COLO829 (cell line): ENCODE results near the gene MCF2L.

ENCODE experiments used
- DNase-seq: peaks from one replicate; pipeline ENCODE4 v3.0.0; 2012; ENCODE audit warnings: low spot score

Gene MCF2L

DNA sequence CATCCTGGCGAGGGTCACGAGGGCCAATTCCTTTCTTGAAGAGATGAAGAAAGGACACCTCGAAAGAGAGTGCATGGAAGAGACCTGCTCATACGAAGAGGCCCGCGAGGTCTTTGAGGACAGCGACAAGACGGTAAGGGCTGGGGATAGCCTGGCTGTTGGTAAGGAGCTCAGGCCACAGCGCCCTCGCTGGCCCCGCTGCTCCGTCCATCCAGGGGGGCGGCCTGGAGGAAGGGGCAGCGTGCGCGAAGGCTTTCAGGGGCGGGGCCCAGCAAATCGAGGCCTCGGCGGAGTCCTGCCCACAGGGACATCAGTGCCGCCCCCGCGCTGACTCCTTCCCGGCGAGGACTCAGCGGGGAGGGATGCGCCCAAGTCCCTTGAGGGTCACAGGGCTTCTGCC lies 160.5 kb downstream of the MCF2L start:
- no peak for DNase-seq

DNA sequence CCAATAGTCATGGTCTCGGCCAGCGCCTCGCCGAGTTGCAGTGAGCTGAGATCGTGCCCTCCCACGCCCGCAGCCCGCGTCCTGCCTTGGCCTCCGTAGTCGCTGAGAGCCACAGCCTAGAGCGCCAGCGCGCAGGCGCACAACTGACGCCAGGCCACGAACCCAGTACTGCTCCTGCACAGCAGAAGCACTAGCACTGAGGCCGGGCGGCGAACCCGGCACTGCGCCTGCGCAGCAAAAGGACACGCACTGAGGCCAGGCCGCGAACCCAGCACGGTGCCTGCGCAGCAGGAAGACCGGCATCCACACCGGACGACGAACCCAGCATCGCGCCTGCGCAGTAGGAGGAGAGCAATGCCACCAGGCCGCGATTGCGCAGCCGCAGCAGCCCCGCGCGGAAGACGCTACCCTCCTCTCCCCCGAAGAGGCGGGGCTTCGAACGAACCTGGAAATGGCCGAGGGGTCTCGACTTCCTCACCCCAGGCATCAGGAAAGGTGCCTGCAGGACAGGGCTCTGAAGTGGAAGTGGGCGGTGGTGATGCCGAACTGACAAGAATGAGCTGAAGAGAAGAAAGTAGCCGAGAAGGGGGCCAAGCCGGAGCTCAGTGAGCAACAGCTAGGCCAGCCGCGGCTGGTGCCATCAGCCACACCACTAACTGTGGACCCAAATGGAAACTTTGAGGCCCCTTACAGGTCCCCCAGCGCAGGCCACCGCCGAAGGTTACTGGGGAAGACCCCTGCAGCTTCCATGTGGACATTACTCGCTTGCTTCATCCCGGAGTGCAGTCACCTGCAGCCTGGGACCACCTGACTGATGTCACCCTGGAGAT lies 161.1 kb downstream of the MCF2L start:
- DNase-seq = no peak

DNA sequence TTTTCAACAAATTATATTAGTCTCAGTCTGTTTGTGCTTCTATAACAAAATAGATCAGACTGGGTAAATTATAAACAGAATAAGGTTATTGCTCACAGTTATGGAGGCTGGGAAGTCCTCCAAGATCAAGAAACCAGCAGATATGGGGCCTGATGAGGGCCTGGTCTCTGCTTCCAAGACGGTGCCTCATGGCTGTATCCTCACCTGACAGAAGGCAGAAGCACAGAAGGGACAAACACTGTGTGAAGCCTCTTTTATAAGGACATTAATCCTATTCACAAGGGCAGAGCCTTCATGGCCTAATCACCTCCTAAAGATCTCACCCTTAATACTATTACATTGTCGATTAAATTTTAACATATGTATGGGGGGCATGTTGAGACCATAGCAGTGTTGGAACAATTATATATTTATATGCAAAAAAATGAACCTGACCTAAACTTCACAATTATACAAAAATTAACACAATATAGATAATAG lies 166.3 kb downstream of the MCF2L start:
- DNase-seq = no peak

DNA sequence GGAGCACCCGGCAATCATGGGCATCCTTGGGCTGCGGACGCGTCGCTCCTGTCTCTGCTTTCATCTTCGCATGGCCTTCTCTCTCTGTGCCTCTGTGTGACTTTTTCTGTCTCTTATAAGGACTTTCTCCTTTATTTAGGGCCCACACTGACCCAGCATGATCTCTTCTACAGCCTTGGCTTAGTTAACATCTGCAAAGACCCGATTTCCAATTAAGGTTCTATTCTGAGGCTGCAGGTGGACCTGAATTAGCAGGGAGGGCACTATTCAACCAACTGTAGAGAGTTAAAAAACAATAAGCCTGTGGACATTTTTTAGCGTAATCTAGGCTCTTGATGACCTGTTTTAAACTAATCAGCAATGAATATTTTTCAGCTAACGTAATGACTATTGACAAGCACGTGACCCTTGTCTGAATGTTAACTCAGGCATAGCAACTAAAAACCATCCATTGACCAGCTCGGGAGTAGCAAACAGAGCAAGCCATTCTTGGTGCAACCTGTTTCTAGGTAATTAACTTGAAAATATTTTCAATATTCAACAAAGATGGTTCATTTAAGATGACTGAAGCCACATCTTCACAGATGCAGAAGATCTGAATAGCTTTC lies 168.8 kb downstream of the MCF2L start:
- DNase-seq = no peak

DNA sequence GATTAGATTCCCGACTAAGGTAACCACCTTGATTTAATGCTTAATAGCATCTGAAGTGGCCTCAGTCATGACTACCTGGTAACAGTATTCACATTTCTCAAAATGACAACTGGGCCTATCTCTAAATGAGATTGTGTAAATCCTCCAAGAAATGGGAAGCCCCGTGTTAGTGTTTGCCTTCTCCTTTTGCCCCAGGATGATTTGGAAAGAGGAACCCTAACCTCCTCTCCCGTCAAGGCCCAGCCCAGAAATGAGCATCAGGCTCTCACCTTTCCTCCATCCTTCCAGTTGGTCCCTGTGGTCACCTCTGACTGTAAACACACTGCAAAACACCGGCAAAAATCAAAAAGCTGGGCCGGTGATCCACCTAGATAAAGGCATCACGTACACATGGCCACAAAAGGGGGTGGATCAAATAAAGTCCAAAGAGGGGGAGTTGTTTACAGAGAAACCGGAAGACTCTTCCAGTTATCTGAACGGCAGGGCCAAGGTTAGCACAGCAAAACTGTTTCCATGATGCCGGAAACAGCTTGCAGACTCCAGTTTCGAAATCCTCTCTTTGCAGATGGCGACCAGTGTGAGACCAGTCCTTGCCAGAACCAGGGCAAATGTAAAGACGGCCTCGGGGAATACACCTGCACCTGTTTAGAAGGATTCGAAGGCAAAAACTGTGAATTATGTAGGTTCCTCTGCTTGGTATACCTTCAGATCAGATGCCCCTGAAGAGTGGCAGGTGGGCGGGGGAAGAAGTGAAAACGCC lies 170.0 kb downstream of the MCF2L start:
- DNase-seq = no peak

DNA sequence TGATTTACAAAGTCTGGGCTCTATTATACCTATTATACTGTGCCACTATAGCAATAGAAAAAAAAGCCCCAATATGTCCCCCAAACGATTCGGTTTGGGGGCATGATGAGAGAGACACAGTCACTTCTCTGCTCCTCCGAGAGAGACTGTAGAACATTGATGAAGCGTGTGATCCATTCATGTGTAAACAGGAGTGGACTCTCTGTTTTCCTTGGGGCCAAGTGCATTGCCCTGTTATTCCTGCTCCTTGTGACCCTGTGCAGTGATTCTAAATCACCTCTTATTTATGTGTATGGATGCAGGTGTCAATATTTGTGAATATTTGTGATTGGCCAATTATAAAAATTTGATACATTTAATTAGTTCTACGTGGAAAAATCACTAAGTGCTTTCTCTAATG lies 170.6 kb downstream of the MCF2L start:
- DNase-seq = no peak

DNA sequence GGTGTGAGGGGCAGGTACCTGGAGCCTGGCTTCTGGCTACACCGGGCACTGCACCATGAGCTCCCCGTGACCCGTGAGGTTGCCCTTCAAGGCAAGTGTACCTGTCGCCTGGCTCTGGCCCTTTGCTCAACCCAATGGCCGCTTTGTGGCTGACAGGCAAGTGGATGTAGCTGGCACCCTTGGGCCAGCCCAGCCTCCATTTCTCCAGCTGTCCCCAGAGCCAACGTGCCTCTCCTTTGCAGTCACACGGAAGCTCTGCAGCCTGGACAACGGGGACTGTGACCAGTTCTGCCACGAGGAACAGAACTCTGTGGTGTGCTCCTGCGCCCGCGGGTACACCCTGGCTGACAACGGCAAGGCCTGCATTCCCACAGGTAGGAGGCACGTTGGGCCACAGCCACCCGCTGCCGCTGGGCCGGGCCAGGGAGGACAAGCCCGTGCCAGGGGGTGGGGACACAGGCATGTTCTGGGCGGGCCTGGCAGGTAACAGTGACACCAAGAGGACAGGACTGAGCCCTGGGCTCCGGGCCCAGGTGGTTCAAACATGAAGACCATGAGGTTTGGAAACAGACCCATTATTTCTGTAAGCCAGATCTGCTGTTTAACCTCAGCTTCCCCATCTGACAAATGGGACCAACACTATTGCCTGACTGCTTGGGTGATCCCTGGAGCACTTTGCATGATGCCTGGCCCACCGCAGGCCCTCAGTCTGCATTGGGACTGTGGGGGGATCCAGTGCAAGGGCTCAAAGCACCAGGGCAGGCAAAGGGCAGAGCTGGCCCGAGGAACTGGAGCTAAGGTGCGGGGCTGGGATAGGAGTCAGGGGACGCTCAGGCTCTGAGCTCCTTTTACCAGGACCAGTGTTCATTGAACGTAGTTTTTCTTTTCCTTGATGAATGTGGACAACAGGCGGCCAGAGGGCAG lies 171.9 kb downstream of the MCF2L start:
- no peak for DNase-seq

DNA sequence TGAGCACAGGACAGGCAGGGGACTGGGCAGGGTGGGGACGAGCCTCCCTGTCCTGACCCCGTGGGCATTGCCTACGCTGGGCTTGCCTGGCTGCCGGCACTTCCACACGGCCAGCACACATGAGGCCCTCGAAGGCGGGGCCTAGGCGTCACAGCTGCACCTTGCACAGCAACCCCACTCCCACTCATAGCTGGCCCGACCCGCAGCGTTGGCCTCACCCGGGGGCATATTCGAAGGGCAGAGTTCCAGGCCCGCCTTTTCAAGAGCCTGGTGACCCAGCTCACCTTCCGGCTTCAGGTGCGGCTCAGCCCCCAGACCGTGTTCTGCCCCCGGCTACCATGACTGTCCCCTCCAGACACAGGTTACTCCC lies 172.6 kb downstream of the MCF2L start:
- no peak for DNase-seq

DNA sequence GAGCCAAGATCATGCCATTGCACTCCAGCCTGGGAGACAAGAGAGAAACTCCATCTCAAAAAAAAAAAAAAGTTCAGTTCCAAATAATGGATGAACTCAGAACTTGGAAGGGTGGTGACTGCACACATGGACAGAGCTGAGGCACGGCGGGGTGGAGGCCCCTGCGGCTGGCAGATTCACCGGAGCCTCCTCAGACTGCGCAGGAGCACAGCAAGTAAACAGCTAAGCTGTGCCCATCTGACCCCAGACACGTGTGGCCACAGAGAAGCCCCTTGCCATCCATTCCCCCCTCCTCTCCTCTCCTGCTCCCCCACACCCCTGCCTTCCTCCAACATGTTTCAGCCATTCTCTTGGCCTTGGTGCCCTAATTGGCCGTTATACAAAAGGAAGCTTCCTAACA lies 173.9 kb downstream of the MCF2L start:
- no peak for DNase-seq

DNA sequence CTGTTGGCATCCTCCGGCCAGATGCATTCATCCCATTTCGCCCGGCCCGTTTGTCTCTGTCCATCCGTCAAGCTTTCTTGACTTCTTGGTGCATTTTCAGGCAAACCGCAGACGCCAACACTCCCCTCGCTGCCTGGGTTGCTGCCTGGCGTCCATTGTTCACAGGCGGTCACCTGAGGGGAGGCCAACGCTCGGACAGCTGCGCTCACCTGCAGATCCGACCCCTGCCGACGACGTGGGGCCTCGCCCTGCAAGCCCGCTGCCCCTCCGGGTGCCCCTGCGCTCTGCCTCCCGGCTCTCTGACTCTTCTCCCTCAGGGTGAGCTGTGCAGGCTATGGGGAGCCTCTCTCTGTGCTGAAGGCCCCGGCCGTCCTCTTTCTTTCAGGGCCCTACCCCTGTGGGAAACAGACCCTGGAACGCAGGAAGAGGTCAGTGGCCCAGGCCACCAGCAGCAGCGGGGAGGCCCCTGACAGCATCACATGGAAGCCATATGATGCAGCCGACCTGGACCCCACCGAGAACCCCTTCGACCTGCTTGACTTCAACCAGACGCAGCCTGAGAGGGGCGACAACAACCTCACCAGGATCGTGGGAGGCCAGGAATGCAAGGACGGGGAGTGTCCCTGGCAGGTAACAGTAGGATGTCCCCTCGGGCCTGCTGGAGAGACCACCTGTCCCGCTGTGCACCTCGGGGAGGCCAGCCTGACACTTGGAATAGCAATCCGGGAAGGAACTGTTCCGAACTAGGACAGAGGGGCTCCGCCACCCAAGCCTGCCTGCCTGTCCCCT lies 174.6 kb downstream of the MCF2L start:
- no peak for DNase-seq

DNA sequence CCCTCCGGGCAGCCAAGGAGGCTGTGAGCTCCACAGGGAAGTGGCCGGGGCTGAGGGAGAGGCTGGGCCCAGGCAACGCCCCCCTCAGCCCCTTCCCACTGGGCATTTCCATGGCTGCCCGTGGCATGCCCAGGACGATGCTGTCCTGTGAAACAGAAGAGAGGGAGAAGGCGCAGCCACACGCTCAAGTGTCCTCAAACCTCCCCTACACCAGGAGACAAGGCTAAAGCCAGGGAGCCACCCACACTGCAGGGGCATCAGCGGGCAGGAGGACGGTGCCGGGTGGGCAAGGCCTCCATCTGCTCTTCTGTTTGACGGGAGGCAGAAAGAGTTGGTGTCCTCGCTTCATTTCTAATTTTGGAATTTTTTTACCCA lies 175.2 kb downstream of the MCF2L start:
- DNase-seq = no peak

DNA sequence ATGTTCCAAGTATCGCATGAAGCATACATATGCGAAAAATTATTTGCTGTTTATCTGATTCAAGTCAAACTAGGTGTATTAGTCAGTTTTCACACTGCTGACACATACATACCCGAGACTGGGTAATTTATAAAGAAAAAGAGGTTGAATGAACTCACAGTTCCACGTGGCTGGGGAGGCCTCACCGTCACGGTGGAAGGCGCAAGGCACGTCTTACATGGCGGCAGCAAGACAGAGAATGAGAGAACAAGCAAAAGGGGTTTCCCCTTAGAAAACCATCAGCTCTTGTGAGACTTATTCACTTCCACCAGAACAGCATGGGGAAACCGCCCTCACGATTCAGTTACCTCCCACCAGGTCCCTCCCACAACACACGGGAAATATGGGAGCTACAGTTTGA lies 176.5 kb downstream of the MCF2L start:
- no peak for DNase-seq

DNA sequence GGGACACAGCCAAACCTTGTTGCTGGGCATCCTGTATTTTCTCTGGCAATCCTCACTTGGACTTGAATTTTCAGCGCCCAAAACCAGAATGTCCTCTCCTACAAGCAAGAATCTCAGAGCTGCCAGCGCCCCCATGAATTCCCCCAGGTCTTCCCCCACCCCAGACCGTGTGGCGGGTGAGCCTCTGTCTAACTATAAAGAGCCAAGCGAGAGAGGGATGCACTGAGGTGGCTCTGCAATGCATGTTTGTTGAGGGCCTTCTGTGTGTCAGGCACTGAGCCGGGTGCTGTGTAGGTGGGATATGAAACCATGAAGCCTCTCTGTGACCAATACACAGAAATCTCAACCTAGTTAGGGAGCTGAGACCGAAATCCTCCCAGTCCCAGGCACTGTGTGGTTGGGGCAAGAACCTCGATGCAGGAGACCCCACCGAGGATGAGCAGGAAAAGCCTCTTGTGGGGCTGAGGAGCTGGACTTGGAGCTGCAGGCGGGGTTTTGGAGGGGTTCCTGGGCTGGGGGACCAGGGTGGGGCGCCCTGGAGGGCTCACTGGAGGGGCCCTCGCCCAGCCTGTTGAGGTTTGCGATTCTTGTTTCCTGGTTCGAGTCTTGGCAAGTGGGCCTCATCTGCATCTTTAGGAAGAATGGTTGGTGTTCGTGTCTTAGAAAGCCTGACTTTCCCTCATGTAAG lies 177.0 kb downstream of the MCF2L start:
- DNase-seq = no peak

DNA sequence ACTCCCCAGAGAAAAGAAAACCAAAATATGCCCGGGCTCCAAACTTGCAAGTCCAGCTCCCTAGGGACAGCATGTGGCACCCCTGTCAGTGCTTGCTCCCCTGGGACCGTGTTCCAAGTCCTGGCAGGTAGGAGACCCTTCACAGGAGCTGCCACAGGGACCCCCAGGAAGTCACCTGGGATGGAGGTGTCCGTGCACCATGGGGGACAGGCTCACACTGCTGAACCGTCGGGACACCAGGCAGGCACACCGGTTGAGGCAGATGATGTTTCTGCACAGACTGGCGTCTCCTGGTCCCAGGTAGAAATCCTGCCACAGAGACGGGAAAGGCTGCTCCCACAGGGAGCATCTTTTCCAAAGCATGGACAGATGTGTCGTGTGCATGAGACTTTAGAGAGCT lies 177.7 kb downstream of the MCF2L start:
- DNase-seq = no peak

DNA sequence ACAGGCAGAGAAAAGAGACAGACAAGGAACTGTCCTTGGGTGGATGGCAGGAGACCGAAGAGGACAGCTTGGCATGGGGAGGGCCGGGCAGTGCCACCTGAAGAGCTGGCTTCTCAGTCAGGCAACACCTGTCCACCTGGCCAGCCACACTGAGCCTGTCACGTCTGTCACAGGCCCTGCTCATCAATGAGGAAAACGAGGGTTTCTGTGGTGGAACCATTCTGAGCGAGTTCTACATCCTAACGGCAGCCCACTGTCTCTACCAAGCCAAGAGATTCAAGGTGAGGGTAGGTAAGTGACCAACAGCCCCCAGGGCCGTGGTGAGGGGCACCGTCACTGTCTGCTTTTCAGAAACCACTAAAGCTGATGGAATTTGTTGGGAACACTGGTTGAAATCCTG lies 178.2 kb downstream of the MCF2L start:
- DNase-seq = no peak

DNA sequence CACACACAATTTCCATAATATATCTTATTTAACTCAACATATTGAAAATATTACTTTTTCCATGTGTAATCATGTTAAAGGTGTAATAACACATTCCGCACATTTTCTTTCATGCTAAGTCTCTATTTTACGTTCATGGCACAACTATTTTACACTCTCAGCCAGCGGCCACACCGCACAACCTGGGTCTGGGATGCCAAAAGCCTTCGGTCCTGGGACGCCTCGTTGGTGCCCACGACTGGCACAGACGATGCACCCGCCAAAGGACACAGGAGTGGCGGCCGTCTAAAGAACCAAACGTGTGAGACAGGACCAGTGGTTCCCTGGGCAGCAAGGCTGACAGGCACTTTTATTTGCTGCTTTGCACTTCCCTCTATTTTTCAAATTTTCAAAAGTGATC lies 179.4 kb downstream of the MCF2L start:
- no peak for DNase-seq

DNA sequence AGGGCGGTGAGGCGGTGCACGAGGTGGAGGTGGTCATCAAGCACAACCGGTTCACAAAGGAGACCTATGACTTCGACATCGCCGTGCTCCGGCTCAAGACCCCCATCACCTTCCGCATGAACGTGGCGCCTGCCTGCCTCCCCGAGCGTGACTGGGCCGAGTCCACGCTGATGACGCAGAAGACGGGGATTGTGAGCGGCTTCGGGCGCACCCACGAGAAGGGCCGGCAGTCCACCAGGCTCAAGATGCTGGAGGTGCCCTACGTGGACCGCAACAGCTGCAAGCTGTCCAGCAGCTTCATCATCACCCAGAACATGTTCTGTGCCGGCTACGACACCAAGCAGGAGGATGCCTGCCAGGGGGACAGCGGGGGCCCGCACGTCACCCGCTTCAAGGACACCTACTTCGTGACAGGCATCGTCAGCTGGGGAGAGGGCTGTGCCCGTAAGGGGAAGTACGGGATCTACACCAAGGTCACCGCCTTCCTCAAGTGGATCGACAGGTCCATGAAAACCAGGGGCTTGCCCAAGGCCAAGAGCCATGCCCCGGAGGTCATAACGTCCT lies 180.0 kb downstream of the MCF2L start:
- DNase-seq = no peak
